ENCODE results near the gene PEX13.

PEX13 gene

GRCh38 chr2:61045999-61046398 lies 28.5 kb downstream of the PEX13 start:
- FAIRE-seq (no peak), DNase-seq (ENCODE audit: insufficient read length, low spot score) (no peak)

GRCh38 chr2:61055557-61055956 lies 38.0 kb downstream of the PEX13 start:
- TF ChIP-seq SPI1 (IDR thresholded peaks at IDR 0.05; ENCODE audit: low read depth, low read length) (no peak), POU2F2 (IDR thresholded peaks at IDR 0.05; ENCODE audit: low read depth, low read length) (no peak), POLR2AphosphoS5 (IDR thresholded peaks at IDR 0.05; ENCODE audit: low read depth, low read length) (no peak), PAX5 (IDR thresholded peaks at IDR 0.05; ENCODE audit: insufficient read depth, low read length, severe bottlenecking) (no peak), TAF1 (IDR thresholded peaks at IDR 0.05; ENCODE audit: low read depth, low read length) (no peak), POLR2A (IDR thresholded peaks at IDR 0.05; ENCODE audit: low read depth, low read length) (no peak)
- no peak for FAIRE-seq
- DNase-seq (ENCODE audit: insufficient read length, low spot score): no peak

More at GRCh38 chr2:61045999-61046398, 28.5 kb downstream of the PEX13 start:
- TF ChIP-seq POLR2AphosphoS5 (IDR thresholded peaks at IDR 0.05; ENCODE audit: low read depth, low read length): no peak
- TF ChIP-seq POU2F2 (IDR thresholded peaks at IDR 0.05; ENCODE audit: low read depth, low read length): no peak
- no peak for TF ChIP-seq SPI1 (IDR thresholded peaks at IDR 0.05; ENCODE audit: low read depth, low read length)
- TF ChIP-seq POLR2A (IDR thresholded peaks at IDR 0.05; ENCODE audit: low read depth, low read length): no peak
- no peak for TF ChIP-seq TAF1 (IDR thresholded peaks at IDR 0.05; ENCODE audit: low read depth, low read length)
- TF ChIP-seq PAX5 (IDR thresholded peaks at IDR 0.05; ENCODE audit: insufficient read depth, low read length, severe bottlenecking): no peak

GRCh38 chr2:61057562-61057961 lies 40.0 kb downstream of the PEX13 start:
- TF ChIP-seq POLR2A (IDR thresholded peaks at IDR 0.05; ENCODE audit: low read depth, low read length) (no peak), POU2F2 (IDR thresholded peaks at IDR 0.05; ENCODE audit: low read depth, low read length) (no peak), POLR2AphosphoS5 (IDR thresholded peaks at IDR 0.05; ENCODE audit: low read depth, low read length) (no peak), TAF1 (IDR thresholded peaks at IDR 0.05; ENCODE audit: low read depth, low read length) (no peak), SPI1 (IDR thresholded peaks at IDR 0.05; ENCODE audit: low read depth, low read length) (no peak), PAX5 (IDR thresholded peaks at IDR 0.05; ENCODE audit: insufficient read depth, low read length, severe bottlenecking) (no peak)
- FAIRE-seq: no peak
- DNase-seq (ENCODE audit: insufficient read length, low spot score): no peak

GRCh38 chr2:61059382-61059781 lies 41.9 kb downstream of the PEX13 start:
- DNase-seq (ENCODE audit: insufficient read length, low spot score) (no peak), FAIRE-seq (no peak)
- TF ChIP-seq POU2F2 (IDR thresholded peaks at IDR 0.05; ENCODE audit: low read depth, low read length) (no peak), PAX5 (IDR thresholded peaks at IDR 0.05; ENCODE audit: insufficient read depth, low read length, severe bottlenecking) (no peak)

GRCh38 chr2:61065714-61066709 lies 48.5 kb downstream of the PEX13 start, which contains the start of gene SANBR:
Gene SANBR, plus strand, starts transcription at chr2:61065871. Its CDS starts 4,480 bp downstream, at chr2:61070351.
- peak; percentile 98 for FAIRE-seq
- peak; percentile 81 for DNase-seq (ENCODE audit: insufficient read length, low spot score)
- no peak for TF ChIP-seq POLR2AphosphoS5 (IDR thresholded peaks at IDR 0.05; ENCODE audit: low read depth, low read length)
- TF ChIP-seq PAX5 (IDR thresholded peaks at IDR 0.05; ENCODE audit: insufficient read depth, low read length, severe bottlenecking): no peak
- TF ChIP-seq SPI1 (IDR thresholded peaks at IDR 0.05; ENCODE audit: low read depth, low read length): no peak
- no peak for TF ChIP-seq POLR2A (IDR thresholded peaks at IDR 0.05; ENCODE audit: low read depth, low read length)
- no peak for TF ChIP-seq TAF1 (IDR thresholded peaks at IDR 0.05; ENCODE audit: low read depth, low read length)
- no peak for TF ChIP-seq POU2F2 (IDR thresholded peaks at IDR 0.05; ENCODE audit: low read depth, low read length)

- TF ChIP-seq SPI1 (IDR thresholded peaks at IDR 0.05; ENCODE audit: low read depth, low read length) (no peak), PAX5 (IDR thresholded peaks at IDR 0.05; ENCODE audit: insufficient read depth, low read length, severe bottlenecking) (no peak), POLR2AphosphoS5 (IDR thresholded peaks at IDR 0.05; ENCODE audit: low read depth, low read length) (no peak), TAF1 (IDR thresholded peaks at IDR 0.05; ENCODE audit: low read depth, low read length) (no peak), POU2F2 (IDR thresholded peaks at IDR 0.05; ENCODE audit: low read depth, low read length) (no peak), POLR2A (IDR thresholded peaks at IDR 0.05; ENCODE audit: low read depth, low read length) (no peak)
- FAIRE-seq: no peak
These were observed 56.6 kb downstream of the PEX13 start for GRCh38 chr2:61074100-61074499.

GRCh38 chr2:61085883-61086282 lies 68.4 kb downstream of the PEX13 start:
- no peak for FAIRE-seq
- no peak for DNase-seq (ENCODE audit: insufficient read length, low spot score)
- TF ChIP-seq SPI1 (IDR thresholded peaks at IDR 0.05; ENCODE audit: low read depth, low read length): no peak
- no peak for TF ChIP-seq TAF1 (IDR thresholded peaks at IDR 0.05; ENCODE audit: low read depth, low read length)
- TF ChIP-seq POU2F2 (IDR thresholded peaks at IDR 0.05; ENCODE audit: low read depth, low read length): no peak
- no peak for TF ChIP-seq POLR2AphosphoS5 (IDR thresholded peaks at IDR 0.05; ENCODE audit: low read depth, low read length)
- TF ChIP-seq POLR2A (IDR thresholded peaks at IDR 0.05; ENCODE audit: low read depth, low read length): no peak
- no peak for TF ChIP-seq PAX5 (IDR thresholded peaks at IDR 0.05; ENCODE audit: insufficient read depth, low read length, severe bottlenecking)

More at GRCh38 chr2:61074100-61074499, 56.6 kb downstream of the PEX13 start:
- DNase-seq (ENCODE audit: insufficient read length, low spot score): no peak

- no peak for DNase-seq (ENCODE audit: insufficient read length, low spot score)
- TF ChIP-seq TAF1 (IDR thresholded peaks at IDR 0.05; ENCODE audit: low read depth, low read length): no peak
- no peak for TF ChIP-seq POU2F2 (IDR thresholded peaks at IDR 0.05; ENCODE audit: low read depth, low read length)
- no peak for TF ChIP-seq SPI1 (IDR thresholded peaks at IDR 0.05; ENCODE audit: low read depth, low read length)
- no peak for TF ChIP-seq POLR2AphosphoS5 (IDR thresholded peaks at IDR 0.05; ENCODE audit: low read depth, low read length)
- TF ChIP-seq PAX5 (IDR thresholded peaks at IDR 0.05; ENCODE audit: insufficient read depth, low read length, severe bottlenecking): no peak
- no peak for FAIRE-seq
These were observed 72.3 kb downstream of the PEX13 start for GRCh38 chr2:61089797-61090196.

GRCh38 chr2:61090386-61090921 lies 72.9 kb downstream of the PEX13 start:
- no peak for DNase-seq (ENCODE audit: insufficient read length, low spot score)
- TF ChIP-seq POLR2A (IDR thresholded peaks at IDR 0.05; ENCODE audit: low read depth, low read length) (no peak), TAF1 (IDR thresholded peaks at IDR 0.05; ENCODE audit: low read depth, low read length) (no peak), SPI1 (IDR thresholded peaks at IDR 0.05; ENCODE audit: low read depth, low read length) (no peak), POLR2AphosphoS5 (IDR thresholded peaks at IDR 0.05; ENCODE audit: low read depth, low read length) (no peak), POU2F2 (IDR thresholded peaks at IDR 0.05; ENCODE audit: low read depth, low read length) (no peak), PAX5 (IDR thresholded peaks at IDR 0.05; ENCODE audit: insufficient read depth, low read length, severe bottlenecking) (no peak)
- FAIRE-seq: no peak
